ENCODE results near the gene RNASEL.

Gene RNASEL

DNA sequence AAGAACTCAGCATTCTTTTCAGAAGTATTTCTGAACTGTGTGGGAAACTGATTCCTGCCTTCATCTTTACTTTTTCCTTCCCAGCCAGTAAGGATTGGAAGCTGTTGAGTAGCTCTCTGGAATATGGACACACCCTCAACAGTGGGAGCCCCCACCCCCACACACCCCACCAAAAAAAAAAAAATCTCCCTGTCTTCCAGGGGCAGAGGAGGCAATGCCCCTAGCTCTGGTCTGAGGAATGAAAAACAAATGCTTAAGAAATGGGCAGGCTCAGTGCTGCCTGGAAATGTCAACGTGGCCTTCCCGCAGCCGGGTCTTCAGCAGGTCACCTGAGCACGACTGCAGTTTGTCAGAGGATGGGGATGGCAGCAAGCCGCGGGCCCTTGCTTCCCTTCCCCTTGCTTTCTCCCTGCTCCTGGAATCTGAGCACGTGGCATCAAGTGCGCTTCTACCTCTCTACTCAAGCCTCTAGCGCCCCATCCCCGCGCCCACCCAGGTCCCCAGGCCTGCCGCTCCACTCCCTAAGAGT, 14.7 kb upstream of the RNASEL start:
- DNase-seq (ENCODE audit: extremely low read depth, low read depth): no peak
- TF ChIP-seq, protein P1, sequence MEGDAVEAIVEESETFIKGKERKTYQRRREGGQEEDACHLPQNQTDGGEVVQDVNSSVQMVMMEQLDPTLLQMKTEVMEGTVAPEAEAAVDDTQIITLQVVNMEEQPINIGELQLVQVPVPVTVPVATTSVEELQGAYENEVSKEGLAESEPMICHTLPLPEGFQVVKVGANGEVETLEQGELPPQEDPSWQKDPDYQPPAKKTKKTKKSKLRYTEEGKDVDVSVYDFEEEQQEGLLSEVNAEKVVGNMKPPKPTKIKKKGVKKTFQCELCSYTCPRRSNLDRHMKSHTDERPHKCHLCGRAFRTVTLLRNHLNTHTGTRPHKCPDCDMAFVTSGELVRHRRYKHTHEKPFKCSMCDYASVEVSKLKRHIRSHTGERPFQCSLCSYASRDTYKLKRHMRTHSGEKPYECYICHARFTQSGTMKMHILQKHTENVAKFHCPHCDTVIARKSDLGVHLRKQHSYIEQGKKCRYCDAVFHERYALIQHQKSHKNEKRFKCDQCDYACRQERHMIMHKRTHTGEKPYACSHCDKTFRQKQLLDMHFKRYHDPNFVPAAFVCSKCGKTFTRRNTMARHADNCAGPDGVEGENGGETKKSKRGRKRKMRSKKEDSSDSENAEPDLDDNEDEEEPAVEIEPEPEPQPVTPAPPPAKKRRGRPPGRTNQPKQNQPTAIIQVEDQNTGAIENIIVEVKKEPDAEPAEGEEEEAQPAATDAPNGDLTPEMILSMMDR (IDR thresholded peaks at IDR 0.05; ENCODE audit: low read depth, low read length): no peak

DNA sequence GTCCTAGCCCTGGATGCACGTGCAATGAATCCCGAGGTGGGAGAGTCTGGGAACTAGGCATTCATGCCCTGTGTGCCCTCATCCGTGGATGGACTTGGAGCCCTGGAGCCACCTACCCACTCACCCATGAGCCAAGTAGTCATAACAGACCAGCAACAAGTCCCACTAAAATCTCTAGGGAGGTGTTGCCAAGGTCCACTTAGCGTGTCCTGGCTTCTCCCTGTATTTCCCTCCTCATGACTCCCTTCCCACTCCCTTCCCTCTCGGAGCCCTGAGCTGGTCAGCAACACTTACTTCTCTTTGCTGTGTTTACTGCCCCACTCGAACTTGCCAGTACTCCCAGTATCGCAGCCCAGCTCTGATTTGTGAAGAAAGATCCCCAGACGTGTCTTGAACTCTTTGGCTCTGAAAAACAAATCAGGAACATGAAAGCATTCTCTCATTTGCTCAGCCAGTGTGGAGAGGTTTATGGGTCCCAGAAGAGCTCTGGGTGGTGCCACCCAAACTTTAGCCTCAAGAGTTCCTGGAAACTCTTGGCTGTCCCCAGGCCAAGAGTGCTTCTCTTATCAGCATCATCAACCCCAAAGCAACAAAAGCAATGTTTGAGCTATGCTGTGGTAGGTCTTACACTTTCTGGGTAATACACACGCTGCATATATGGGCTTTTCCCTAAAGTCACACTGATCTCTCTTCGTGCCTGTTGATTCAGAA, 14.0 kb upstream of the RNASEL start:
- TF ChIP-seq, protein P1 (IDR thresholded peaks at IDR 0.05; ENCODE audit: low read depth, low read length): no peak
- no peak for DNase-seq (ENCODE audit: extremely low read depth, low read depth)

DNA sequence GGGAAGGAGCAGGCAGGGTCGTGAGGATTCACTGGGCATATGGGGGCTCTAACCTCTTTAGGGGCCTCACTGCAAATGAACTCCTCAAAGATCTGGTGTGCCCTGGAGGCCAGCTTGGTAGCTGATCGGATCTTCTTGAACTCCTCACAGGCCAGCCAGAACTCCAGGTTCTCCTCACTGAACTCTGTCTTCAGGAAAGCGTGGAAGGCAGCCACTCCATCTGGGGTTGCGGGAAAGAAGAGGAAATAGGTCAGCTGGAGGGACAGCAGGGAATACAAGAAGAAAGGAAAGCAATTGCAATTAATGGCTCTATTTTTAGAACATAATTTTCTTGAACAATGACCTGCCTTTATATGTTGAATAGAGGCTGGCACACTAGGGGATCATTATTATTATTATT, 12.9 kb upstream of the RNASEL start:
- TF ChIP-seq, protein P1 (IDR thresholded peaks at IDR 0.05; ENCODE audit: low read depth, low read length): no peak
- no peak for DNase-seq (ENCODE audit: extremely low read depth, low read depth)

DNA sequence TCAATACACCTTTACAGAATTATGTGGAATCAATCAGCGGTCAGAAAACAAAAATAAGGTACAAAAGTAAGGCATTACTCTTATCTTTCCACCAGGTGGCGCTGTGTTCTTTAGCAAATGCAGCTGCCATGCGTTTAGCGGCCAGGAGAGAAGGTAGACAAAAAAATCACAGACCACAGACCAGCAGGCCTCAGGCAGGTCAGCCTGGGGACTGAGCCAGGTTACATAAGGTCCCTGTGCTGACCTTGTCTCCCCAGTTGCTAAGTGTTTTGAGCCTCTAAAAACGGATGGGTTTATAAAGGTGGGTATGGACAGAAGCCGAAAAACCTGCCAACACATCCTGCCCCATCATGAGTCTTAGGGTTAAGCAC, 12.3 kb upstream of the RNASEL start:
- TF ChIP-seq, protein P1 (IDR thresholded peaks at IDR 0.05; ENCODE audit: low read depth, low read length): peak; percentile 68
- DNase-seq (ENCODE audit: extremely low read depth, low read depth): peak; percentile 50

DNA sequence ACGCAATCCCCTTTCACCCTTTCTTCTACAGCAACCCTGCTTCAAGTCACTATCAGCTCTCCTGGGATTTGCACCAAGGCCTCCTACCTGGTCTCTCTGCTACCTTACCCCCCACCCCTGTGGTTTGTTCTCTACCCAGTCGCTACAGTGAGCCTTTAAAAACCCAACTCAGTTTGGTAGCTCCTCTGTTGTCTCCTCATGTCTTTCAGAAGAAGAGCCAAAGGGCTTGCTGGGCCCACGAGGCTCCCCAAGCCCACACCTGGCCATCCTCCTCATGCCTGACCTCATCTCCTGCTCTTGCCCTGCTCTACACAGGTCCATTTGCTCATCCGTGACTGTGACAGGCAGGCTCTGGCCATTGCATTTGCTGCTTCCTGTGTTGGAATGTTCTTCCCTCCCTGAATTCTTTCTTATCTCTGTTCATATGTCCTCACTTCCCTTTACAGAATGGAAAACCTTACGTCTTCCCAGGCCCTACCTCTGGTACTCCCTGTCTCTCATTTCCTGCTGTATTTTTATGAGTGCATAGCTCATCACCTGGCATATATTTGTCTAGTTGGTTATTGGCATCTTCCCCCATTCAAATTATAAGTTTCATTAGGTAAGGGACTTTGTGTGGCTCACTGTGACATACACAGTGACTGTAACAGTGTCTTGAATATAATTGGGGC, 11.8 kb upstream of the RNASEL start:
- DNase-seq (ENCODE audit: extremely low read depth, low read depth): no peak
- TF ChIP-seq, protein P1 (IDR thresholded peaks at IDR 0.05; ENCODE audit: low read depth, low read length): no peak

DNA sequence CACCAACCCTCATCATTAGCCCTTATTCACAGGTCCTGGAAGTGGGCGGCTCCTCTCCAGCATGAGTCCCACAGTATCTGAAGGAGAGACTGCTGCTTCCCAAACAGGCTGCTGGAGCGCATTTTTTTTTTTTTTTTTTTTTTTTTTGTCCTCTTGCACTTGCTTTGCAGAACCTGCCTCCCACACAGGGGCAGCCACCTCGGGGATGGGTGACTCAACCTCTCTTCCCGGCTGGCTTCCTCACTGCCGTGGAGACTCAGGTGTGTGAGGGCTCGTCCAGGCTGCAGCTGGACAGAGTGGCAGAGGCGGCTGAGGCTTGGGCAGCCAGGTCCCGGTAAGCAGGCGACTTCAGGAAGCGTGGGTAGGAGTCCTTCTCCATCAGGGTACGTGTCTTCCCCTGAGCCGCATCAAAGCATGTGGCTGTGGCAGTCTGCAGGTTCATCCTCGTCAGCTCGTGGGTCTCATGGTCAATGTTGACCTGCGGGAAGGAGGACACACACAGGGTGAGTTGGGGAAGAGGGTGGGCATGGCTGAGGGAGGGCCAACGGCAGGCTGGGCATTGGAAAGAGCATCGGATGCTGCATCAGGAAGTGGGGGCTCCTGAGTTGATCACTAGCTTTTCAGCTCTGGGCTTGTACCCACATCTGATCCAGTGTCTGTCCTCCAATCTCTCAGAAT, 11.1 kb upstream of the RNASEL start:
- TF ChIP-seq, protein P1 (IDR thresholded peaks at IDR 0.05; ENCODE audit: low read depth, low read length): no peak
- no peak for DNase-seq (ENCODE audit: extremely low read depth, low read depth)

DNA sequence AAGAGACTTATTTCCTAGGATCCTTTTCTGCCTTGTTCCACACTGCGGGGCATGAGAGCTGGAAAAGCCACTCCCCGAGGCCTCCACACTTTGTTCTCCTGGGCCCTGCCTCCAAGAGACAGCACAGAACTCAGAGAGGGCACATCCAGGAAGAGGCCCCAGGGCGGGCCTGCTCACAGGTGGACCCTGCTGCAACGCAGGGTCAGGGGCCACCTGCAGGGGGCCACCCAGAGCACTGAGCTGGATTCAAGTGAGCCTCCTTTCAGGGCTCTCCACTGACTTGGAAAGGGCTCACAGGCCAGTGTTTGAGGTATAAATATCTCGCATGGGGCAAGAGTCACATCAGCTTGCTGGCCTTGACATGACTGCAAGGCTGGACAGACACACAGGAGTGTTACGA, 10.3 kb upstream of the RNASEL start:
- TF ChIP-seq, protein P1 (IDR thresholded peaks at IDR 0.05; ENCODE audit: low read depth, low read length): peak; percentile 30
- no peak for DNase-seq (ENCODE audit: extremely low read depth, low read depth)
